Stromal cell of bone marrow (primary cell): ENCODE results near the gene CREB3L1.
"Not testable (repeated sequence)": the region's sequence is repeated elsewhere in the genome, so short reads cannot be mapped to it uniquely, and the experiment has no call there.

ENCODE experiments used
- DNase-seq: peaks from one replicate; pipeline ENCODE4 v3.0.0-alpha.2; 2012; ENCODE audit warnings: low read depth

The CREB3L1 gene

DNA sequence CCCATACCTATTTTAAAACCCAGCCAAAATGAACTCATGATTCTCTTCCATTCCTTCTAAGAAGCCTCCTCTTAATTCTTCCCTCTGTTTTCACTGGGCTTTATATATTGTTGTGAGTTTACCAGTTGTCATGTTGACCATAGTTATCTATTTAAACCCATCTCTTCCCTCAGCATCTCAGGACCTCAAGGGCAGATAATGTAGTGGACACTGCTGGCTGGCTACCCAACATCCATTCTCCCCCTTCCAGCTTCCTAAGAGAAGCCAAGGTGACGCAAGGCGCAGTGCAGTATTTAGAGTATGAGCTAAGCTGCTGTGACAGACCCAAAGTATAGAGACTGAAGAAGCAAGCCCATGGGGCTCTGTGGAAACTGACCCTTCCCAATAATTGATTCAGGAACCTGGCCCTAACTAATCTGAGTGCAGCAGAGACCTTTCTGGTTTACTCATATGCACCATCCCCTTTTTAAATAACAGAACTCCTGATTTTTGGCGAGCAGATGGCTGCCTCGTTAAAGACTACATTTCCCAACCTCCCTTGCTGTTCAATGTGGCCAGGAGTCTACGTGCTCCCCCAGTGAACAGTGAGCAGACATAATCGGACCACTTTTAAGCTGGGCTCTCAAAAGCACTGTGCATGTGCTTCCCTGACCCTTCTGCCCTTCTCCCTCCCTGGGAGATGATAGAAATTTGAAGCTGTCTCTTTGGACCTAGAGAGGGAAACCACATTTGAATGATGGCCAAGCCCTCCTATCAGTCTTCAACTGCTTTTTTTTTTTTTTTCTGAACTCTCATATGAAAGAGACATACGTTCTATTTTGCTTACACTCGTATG lies 28.1 kb upstream of the CREB3L1 start:
- DNase-seq, result no peak

DNA sequence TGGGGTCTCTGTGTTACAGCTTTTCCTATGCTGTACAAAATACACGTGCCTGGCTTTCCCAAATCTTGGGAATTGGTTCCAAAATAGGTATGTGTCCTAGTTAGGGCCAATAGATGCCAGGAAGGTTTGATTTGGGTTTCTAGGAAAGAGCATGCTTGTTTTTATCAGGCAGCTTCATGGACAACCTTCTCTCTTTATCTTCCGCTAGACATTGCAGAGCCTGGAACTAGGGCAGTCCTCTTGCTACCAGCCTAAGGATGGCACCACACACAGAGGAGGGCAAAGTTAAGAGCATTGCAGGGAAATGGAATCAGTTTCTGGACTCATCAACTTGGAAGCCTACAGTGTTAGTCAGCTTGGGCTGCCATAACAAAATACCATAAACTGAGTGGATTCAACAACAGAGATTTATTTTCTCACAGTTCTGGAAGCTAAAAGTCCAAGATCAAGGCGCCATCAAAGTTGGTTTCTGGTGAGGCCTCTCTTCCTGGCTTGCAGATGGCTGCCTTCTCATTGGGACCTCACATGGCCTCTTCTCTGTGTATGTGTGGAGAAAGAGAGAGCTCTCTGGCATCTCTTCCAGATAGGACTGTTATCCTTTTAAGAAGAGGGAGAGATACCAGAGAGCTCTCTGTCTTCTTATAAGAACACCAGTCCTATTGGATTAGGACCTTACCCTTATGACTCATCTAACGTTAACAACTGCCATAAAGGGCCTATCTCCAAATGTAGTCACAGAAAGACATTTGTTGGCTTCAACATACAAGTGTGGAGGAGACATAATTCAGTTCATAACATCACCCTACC lies 27.3 kb upstream of the CREB3L1 start:
- no peak for DNase-seq

GRCh38 chr11:46250745-46251052 lies 26.8 kb upstream of the CREB3L1 start:
- no peak for DNase-seq

GRCh38 chr11:46251954-46252353 lies 25.5 kb upstream of the CREB3L1 start:
- no peak for DNase-seq

DNA sequence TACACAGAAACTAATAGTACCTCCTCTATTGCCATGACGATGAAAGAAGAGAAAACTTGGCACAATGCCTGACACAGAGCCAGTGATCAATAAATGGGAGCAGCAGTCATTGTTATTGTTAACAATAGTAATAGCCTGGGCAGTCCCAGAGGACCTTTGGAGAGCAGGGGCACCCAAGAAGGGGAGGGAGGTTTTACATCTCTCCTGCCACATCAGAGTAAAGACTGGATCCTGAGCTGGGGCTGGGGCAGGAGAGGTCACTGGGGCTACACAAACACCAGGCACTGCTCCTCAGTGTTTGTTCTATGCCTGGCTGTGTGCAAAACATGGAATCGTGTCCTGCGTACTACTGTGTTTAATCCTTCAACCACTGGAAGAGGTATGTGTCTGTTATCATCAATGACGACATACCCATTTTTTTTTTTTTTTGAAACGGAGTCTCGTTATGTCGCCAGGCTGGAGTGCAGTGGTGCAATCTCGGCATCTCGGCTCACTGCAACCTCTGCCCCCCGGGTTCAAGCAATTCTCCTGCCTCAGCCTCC lies 25.0 kb upstream of the CREB3L1 start:
- no peak for DNase-seq

DNA sequence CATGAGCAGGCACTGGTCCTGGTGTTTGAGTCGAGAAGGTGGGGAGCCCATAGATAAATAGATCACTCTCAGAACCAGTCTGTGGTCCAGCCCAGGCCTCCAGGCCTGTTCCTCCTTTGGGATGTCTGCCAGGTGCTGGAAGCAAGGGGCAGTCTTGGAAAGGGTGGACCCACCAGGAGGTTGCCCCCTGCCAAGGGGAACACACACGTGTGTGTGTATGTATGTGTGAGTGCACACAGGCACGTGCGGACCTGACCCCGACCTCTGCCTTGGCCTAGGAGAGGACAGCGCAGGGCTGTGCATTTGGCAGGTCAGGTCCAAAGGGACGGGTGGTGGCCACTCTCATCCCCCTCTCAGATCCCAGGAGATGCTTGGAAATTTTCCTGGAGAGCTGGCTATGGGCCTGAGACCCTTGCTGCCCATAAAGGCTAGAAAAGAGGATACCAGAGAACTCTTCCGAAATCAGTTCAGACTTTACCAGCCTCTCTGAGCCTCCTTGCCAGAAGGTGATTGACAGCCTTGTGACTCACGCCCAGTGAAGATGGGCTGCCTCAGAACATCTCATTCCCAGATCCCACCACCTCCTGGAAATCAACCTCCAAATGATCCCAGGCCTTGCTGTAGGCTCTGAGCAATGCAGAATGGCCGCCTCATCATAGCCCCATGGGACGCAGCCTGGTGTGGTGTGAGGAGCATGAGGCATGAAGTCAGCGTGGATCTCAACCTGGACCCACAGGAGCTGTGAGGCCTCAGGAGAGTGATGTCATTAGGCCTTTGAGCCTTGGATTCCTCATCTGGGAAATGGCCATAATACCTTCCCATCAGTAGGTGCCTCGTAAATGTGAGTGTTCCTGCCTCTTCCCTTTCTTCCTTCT lies 24.0 kb upstream of the CREB3L1 start:
- peak; percentile 65 for DNase-seq

GRCh38 chr11:46254133-46254491 lies 23.4 kb upstream of the CREB3L1 start:
- no peak for DNase-seq

GRCh38 chr11:46256540-46257001 lies 20.9 kb upstream of the CREB3L1 start:
- no peak for DNase-seq

DNA sequence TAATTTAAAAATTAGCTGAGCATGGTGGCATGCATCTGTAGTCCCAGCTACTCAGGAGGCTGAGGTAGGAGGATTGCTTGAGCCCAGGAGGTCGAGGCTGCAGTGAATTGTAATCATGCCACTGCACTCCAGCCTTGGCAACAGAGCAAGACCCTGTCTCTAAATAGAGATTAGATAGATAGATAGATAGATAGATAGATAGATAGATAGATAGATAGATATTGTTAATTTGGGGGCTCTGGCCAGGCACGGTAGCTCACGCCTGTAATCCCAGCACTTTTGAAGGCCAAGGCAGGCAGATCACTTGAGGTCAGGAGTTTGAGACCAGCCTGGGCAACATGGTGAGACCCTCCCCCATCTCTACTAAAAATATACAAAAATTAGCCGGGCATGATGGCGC lies 18.1 kb upstream of the CREB3L1 start:
- DNase-seq, result not testable (repeated sequence)

GRCh38 chr11:46259971-46260560 lies 17.4 kb upstream of the CREB3L1 start:
- no peak for DNase-seq

DNA sequence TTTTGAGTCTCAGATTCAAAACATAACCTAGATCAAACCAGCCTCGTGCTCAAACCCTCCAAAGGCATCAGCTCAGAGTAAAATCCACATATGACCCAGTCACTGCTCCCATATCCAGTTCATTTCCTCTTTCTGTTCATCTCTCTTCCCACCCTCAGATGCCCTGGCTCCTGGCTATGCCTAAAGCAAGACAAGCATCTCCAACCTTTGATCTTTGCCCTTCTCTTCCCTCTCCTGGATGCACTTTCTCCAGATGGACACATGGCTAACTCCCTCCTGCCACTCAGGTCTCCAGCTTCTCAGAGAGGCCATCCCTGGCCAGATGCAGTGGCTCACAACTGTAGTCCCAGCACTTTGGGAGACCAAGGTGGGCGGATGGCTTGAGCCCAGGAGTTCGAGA lies 14.3 kb upstream of the CREB3L1 start:
- DNase-seq, result no peak

DNA sequence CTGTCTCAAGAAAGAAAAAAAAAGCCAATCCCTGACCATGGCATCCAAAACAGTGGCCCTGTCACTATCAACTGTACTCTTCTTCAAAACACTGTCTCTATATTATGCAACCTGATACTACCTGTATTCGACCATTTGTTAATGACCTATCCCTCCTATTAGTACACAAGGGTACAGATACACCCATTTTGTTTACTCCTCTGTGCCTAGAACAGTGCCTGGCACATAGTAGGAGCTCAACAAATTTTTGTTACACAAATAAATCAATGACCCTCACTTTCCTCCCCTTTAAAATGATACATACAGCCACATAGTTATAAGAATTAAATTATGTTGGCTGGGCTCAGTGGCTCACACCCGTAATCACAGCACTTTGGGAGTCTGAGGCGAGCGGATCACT lies 13.4 kb upstream of the CREB3L1 start:
- no peak for DNase-seq

- DNase-seq, result no peak
Measured at GRCh38 chr11:46264976-46265375, 12.5 kb upstream of the CREB3L1 start.

- no peak for DNase-seq
Measured at GRCh38 chr11:46265764-46266163, 11.7 kb upstream of the CREB3L1 start.

- DNase-seq, result no peak
Measured at GRCh38 chr11:46267930-46268329, 9.5 kb upstream of the CREB3L1 start.

- no peak for DNase-seq
Measured at GRCh38 chr11:46270684-46271083, 6.8 kb upstream of the CREB3L1 start.

DNA sequence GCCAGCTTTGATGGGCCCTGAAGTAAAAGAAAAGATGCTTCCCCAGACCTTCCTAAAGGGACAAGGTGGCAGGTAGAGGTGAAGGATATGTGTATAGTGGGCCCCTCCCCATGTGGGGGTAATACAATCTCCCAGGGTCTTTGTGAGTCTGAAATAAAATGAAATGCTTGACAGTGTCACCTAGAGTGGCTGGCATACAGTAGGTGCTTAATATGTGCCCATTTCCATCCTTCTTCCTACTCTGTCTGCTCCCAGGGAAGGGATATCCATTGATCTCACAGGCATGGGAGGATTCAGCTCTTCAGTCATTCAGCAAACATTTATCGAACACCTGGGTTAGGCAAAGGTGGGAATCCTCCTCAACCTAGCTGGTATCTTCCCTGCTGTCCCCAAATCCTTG lies 6.1 kb upstream of the CREB3L1 start:
- no peak for DNase-seq

- no peak for DNase-seq
Measured at GRCh38 chr11:46271875-46272815, 5.3 kb upstream of the CREB3L1 start.

DNA sequence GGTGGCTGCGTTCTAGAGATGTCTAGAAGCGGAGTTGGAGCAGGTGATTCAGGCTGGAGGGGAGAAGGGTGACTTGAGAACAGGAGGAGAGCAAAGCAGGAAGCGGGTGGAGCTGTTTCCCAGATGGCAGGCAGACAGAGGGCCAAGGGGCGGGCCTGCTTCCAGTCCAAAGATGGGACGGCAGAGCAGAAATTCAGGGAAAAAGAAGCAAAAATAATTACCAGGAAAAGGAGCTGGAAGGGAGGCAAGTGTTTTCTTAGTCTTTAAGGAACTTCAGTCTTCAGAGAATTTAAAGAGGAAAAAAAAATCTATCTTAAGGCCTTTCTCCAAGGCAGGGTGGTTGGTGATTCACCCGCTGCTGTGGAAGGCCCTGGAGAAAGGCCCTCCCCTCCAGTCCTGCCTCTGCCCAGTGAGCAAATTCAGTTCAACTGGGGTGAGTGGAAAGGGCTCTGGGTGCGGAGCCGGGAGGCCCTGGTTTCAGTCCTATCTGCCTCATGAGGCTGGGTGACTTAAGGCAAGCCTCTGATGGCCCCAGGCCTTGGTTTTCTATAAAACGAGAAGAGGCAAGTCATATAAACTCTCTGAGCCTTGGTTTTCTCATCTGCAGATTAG lies 4.5 kb upstream of the CREB3L1 start:
- DNase-seq, result peak; percentile 77

DNA sequence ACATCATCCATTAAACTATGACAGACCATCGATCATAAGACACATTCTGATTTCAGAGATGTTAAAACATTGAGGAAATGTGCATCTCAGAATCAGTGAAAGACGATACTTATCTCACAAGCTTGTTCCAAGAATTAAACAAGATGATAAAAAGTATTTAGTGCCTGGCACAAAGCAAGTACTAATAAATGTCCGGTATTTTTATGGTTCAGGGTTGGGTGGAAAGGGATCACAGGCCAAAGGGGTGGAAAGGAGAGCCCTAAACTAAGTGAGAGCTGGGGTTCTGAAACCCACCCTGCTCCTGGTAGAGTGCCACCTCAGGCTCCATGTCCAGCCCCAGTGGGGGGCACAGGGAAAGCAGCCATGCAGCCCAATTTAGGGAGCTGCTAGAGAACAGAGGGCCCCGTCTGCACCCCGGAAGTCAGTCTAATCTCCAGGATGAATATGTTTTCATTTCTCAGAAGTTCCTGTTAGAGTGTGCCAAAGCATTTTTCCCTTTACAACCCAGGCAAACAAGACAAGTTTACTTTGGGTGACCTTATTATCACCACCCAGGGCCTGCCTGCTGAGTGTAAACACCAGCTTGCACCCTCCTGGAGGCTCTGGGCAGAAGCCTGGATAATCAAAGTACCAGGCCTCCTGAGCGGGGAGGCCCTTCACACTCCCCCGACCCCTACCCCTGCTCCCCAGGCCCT lies 3.8 kb upstream of the CREB3L1 start:
- no peak for DNase-seq
